H1 (cell line): ENCODE results near the gene PARP4. TPM values are rescaled to one million over a fixed set of nuclear protein-coding genes. Genes with fewer than 3 reads are reported as not detected.

Experiments used
- CTCF ChIA-PET: fragments of 300-600 bp; sonication (Branson Sonifier 250); formaldehyde crosslinking; loops from one replicate; lab custom pipeline; 2021; ENCODE audit not compliant: partially characterized antibody; lab: Charles Lee
- POLR2A ChIA-PET: fragments of 300-600 bp; sonication (Branson Sonifier 250); formaldehyde crosslinking; loops from one replicate; lab custom pipeline; 2021; ENCODE audit warnings: inconsistent platforms; ENCODE audit not compliant: partially characterized antibody; lab: Charles Lee
- DNase-seq, 2 experiments: peaks; one replicate each; pipeline versions ENCODE4 v3.0.0 to v3.0.0-alpha.2; 2010 to 2022; ENCODE audit warnings: low spot score in 2 of 2, low read depth in 1 of 2, mixed read lengths in 1 of 2
- FAIRE-seq: peaks from 2 replicates; lab custom pipeline; 2011; peaks lifted over from hg19 to GRCh38; lab: Jason Lieb, UNC
- H2AFZ ChIP-seq: 2 replicates; pipeline ENCODE4 v1.8.1; 2012; ENCODE audit warnings: low read length, inconsistent platforms
- H2AK5ac ChIP-seq: 2 replicates; pipeline ENCODE4 v1.6.1; 2013; ENCODE audit warnings: low read depth, low read length
- H2BK120ac ChIP-seq: replicated peaks from 2 replicates; pipeline ENCODE3; 2013; ENCODE audit warnings: low read depth, low read length, inconsistent platforms
- H2BK12ac ChIP-seq: 2 replicates; pipeline ENCODE4 v1.6.1; 2013; ENCODE audit warnings: low read depth, low read length
- H2BK15ac ChIP-seq: 2 replicates; pipeline ENCODE4 v1.6.1; 2013; ENCODE audit warnings: low read length
- H2BK20ac ChIP-seq: 2 replicates; pipeline ENCODE4 v1.6.1; 2013; ENCODE audit warnings: low read length
- H2BK5ac ChIP-seq: 2 replicates; pipeline ENCODE4 v1.6.1; 2013; ENCODE audit warnings: low read depth, low read length
- H3K14ac ChIP-seq: 2 replicates; pipeline ENCODE4 v1.6.1; 2013; ENCODE audit warnings: inconsistent platforms; ENCODE audit not compliant: insufficient read length
- H3K18ac ChIP-seq: 2 replicates; pipeline ENCODE4 v1.6.1; 2013; ENCODE audit warnings: low read length; ENCODE audit errors: extremely low read depth
- H3K23ac ChIP-seq: 2 replicates; pipeline ENCODE4 v1.6.1; 2013; ENCODE audit warnings: inconsistent platforms; ENCODE audit not compliant: insufficient read length
- H3K23me2 ChIP-seq: 2 replicates; pipeline ENCODE4 v1.6.1; 2013; ENCODE audit warnings: low read depth, low read length
- H3K27ac ChIP-seq: 2 replicates; pipeline ENCODE4 v1.6.1; 2011; ENCODE audit warnings: low read depth, low read length, inconsistent platforms
- H3K27me3 ChIP-seq, 4 experiments: replicated peaks in 1 of 4; 1 replicate in 1 of 4; 2 replicates in 3 of 4; pipeline versions ENCODE4 v1.6.1 to v1.8.1; 2011 to 2013; ENCODE audit warnings: low read length in 3 of 4, mild to moderate bottlenecking in 3 of 4, inconsistent platforms in 2 of 4, mixed read lengths in 2 of 4, moderate library complexity in 1 of 4; ENCODE audit not compliant: control insufficient read depth in 3 of 4, insufficient read depth in 3 of 4; ENCODE audit errors: extremely low read depth in 1 of 4
- H3K36me3 ChIP-seq, 4 experiments: 2 replicates each; pipeline versions ENCODE4 v1.6.1 to v1.8.1; 2011 to 2013; ENCODE audit warnings: mild to moderate bottlenecking in 4 of 4, low read length in 3 of 4, moderate library complexity in 2 of 4, control low read depth in 1 of 4, inconsistent platforms in 1 of 4; ENCODE audit not compliant: insufficient read depth in 4 of 4, control insufficient read depth in 2 of 4
- H3K4ac ChIP-seq: replicated peaks from 2 replicates; pipeline ENCODE3; 2013; ENCODE audit warnings: low read length, low read depth, mixed read lengths, inconsistent platforms; ENCODE audit not compliant: insufficient read length
- H3K4me1 ChIP-seq, 4 experiments: replicated peaks in 1 of 4; 1 replicate in 1 of 4; 2 replicates in 3 of 4; pipeline versions ENCODE4 v1.6.1 to v1.8.1; 2011 to 2013; ENCODE audit warnings: low read length in 3 of 4, inconsistent platforms in 2 of 4, mixed read lengths in 1 of 4; ENCODE audit not compliant: insufficient read depth in 4 of 4, control insufficient read depth in 3 of 4
- H3K4me2 ChIP-seq, 2 experiments: 2 replicates each; pipeline versions ENCODE4 v1.6.1 to v1.8.1; 2011 to 2013; ENCODE audit warnings: low read depth in 2 of 2, low read length in 2 of 2, control low read depth in 1 of 2, inconsistent platforms in 1 of 2, mild to moderate bottlenecking in 1 of 2; ENCODE audit not compliant: insufficient read depth in 1 of 2
- H3K4me3 ChIP-seq, 4 experiments: fragments of 200-600, 300-600 bp in 1 of 4; sonication (generic), shearing (Covaris generic), sonication (Bioruptor Twin) in 1 of 4; 2 replicates each; pipeline versions ENCODE4 v1.5.1 to v1.8.1; 2011 to 2016; ENCODE audit warnings: low read length in 4 of 4, low read depth in 3 of 4, control low read depth in 2 of 4, inconsistent platforms in 2 of 4, mild to moderate bottlenecking in 2 of 4, mixed read lengths in 1 of 4, moderate library complexity in 1 of 4; ENCODE audit not compliant: insufficient read depth in 2 of 4; ENCODE audit errors: extremely low read depth in 1 of 4
- H3K56ac ChIP-seq: replicated peaks from 2 replicates; pipeline ENCODE3; 2013; ENCODE audit warnings: low read depth, mild to moderate bottlenecking, mixed read lengths, low read length, inconsistent platforms; ENCODE audit not compliant: insufficient read length
- H3K79me1 ChIP-seq: 2 replicates; pipeline ENCODE4 v1.6.1; 2013; ENCODE audit warnings: low read depth, low read length, control low read depth
- H3K79me2 ChIP-seq, 2 experiments: 2 replicates each; pipeline versions ENCODE4 v1.6.1 to v1.8.1; 2012 to 2013; ENCODE audit warnings: low read length in 2 of 2, mild to moderate bottlenecking in 2 of 2, inconsistent platforms in 1 of 2; ENCODE audit not compliant: insufficient read depth in 2 of 2, control insufficient read depth in 1 of 2
- H3K9ac ChIP-seq, 4 experiments: replicated peaks in 1 of 4; 1 replicate in 1 of 4; 2 replicates in 3 of 4; pipeline versions ENCODE4 v1.6.1 to v1.8.1; 2011 to 2013; ENCODE audit warnings: low read depth in 3 of 4, low read length in 3 of 4, control low read depth in 2 of 4, mild to moderate bottlenecking in 2 of 4, moderate library complexity in 2 of 4, inconsistent platforms in 1 of 4; ENCODE audit errors: extremely low read depth in 1 of 4
- H3K9me3 ChIP-seq, 2 experiments: 2 replicates each; pipeline versions ENCODE4 v1.6.1 to v1.8.1; 2012 to 2013; ENCODE audit warnings: mild to moderate bottlenecking in 2 of 2, moderate library complexity in 2 of 2, control low read depth in 1 of 2, inconsistent platforms in 1 of 2, low read depth in 1 of 2, low read length in 1 of 2, mixed read lengths in 1 of 2; ENCODE audit not compliant: insufficient read depth in 2 of 2
- H4K20me1 ChIP-seq, 2 experiments: replicated peaks in 1 of 2; 2 replicates each; pipeline versions ENCODE3 to v1.8.1; 2011 to 2013; ENCODE audit warnings: inconsistent platforms in 2 of 2, low read length in 2 of 2, mild to moderate bottlenecking in 1 of 2; ENCODE audit not compliant: insufficient read depth in 2 of 2, control insufficient read depth in 1 of 2
- H4K5ac ChIP-seq: 2 replicates; pipeline ENCODE4 v1.6.1; 2013; ENCODE audit warnings: low read length, low read depth, mixed read lengths, inconsistent platforms; ENCODE audit not compliant: insufficient read length
- H4K8ac ChIP-seq: 2 replicates; pipeline ENCODE4 v1.8.0; 2013; ENCODE audit warnings: mild to moderate bottlenecking, moderate library complexity, low read length, inconsistent platforms; ENCODE audit not compliant: insufficient read depth; ENCODE audit errors: extremely low read depth
- H4K91ac ChIP-seq: replicated peaks from 2 replicates; pipeline ENCODE3; 2013; ENCODE audit warnings: low read length, mixed read lengths, inconsistent platforms; ENCODE audit not compliant: insufficient read length
- SIRT6 ChIP-seq: IDR thresholded peaks from one replicate; pipeline ENCODE4 v1.7.1; 2012; ENCODE audit warnings: low read length, inconsistent platforms
- WGBS, 2 experiments: shearing (Covaris generic) in 1 of 2; methylation state at CpG; one replicate each; pipeline versions ENCODE4 v1.1.6 to v1.1.7; 2013 to 2015; ENCODE audit warnings: low lambda C conversion rate in 2 of 2, mixed read lengths in 2 of 2, inconsistent platforms in 1 of 2, low coverage in 1 of 2, missing lambda C conversion rate in 1 of 2; ENCODE audit not compliant: insufficient replicate concordance in 2 of 2, insufficient coverage in 1 of 2, insufficient read length in 1 of 2; ENCODE audit errors: extremely low coverage in 1 of 2, missing lambda C conversion rate in 1 of 2; 5-methylcytosine and 5-hydroxymethylcytosine counted together
- polyA plus RNA-seq, 7 experiments: library from polyadenylated mRNA; depleted of rRNA in 3 of 7; stranded (reverse) in 5 of 7; unstranded in 2 of 7; fragments of >200 nt in 5 of 7; fragments of 200-250 nt in 2 of 7; gene quantifications; 1 replicate in 5 of 7; 2 replicates in 1 of 7; 4 replicates in 1 of 7; pipeline versions ENCODE4 v1.2.1 to v1.2.3, GENCODE V29; 2011 to 2013; ENCODE audit warnings: missing spikeins in 2 of 7, mixed read lengths in 2 of 7
- total RNA-seq: library from RNA; stranded (reverse); fragmentation: NEBNext Ultra II Directional; extraction: Animal tissue kit (Norgen Biotek cat#: 25700); gene quantifications from 2 replicates; pipeline ENCODE4 v1.2.1, GENCODE V29; 2021

Gene PARP4
- total and polyA plus RNA-seq, 2 of the 8 experiments (the other 6 are each of a cell fraction or from before 2014, with no cell fraction given) = 22.2 to 40.3 TPM

GRCh38 chr13:24452044-24452443 lies 60.5 kb downstream of the PARP4 start:
- Histone ChIP-seq H3K56ac (no peak overlapping the region), H3K14ac (no peak overlapping the region), H2AK5ac (no peak overlapping the region), H3K9ac (no peak overlapping the region), H3K4me1 (no peaks in the 10 kb centered on the region), H3K79me1 (no peaks in the 10 kb centered on the region; the same call in 1 of the 2 replicates), H2BK5ac (no peak overlapping the region), H4K5ac (no peak overlapping the region), H3K27ac (no peak overlapping the region), H2BK15ac (no peak overlapping the region), H2BK12ac (no peak overlapping the region), H3K4me2 (no peak overlapping the region), H4K91ac (no peak overlapping the region), H3K27me3 (no peaks in the 10 kb centered on the region), H3K36me3 (peaks cover 3 to 31% (median 12%) of the 10 kb centered on the region in 4 experiments; a peak in 6 of 8 replicates), H3K79me2 (no peaks in the 10 kb centered on the region), H3K4me3 (no peak overlapping the region), H3K23ac (no peak overlapping the region), H4K20me1 (peaks cover 0 to 2% of the 10 kb centered on the region in 2 experiments), H3K18ac (no peak overlapping the region), H2AFZ (no peak overlapping the region), H4K8ac (no peak overlapping the region), H2BK20ac (no peak overlapping the region), H2BK120ac (no peak overlapping the region), H3K9me3 (no peaks in the 10 kb centered on the region), H3K23me2 (no peaks in the 10 kb centered on the region), H3K4ac (no peak overlapping the region)
- TF ChIP-seq SIRT6 = no peak
- no peak for DNase-seq
- WGBS, 2 experiments = 92% methylated on average over 9 of the region's 9 CpGs; no CpG with 5 or more reads in 1 of the 2 experiments
- ChIA-PET CTCF (interaction anchor here (0.6 to 1.2 kb wide), 3 partner anchors 8 to 130 kb away, joined by 3 to 4 read pairs (median 3); no protein-coding TSS in a partner anchor), POLR2A (no interaction called here)
- no peak for FAIRE-seq
